Mononuclear cell (primary cell): Measurements from ENCODE around the gene ALDH1A3. TPM values are rescaled to one million over a fixed set of nuclear protein-coding genes. Genes with fewer than 3 reads are reported as not detected.
A peak's percentile ranks its signal among the peaks of the same experiment; 100 is the strongest.
"Not testable (repeated sequence)": the region's sequence is repeated elsewhere in the genome, so short reads cannot be mapped to it uniquely, and the experiment has no call there.

Experiments
- H3K27me3 ChIP-seq: 2 replicates; pipeline ENCODE4 v1.6.0; 2011; ENCODE audit warnings: low read length, control low read depth; ENCODE audit not compliant: insufficient read depth
- H3K4me1 ChIP-seq: 2 replicates; pipeline ENCODE4 v1.5.1; 2011; ENCODE audit warnings: mild to moderate bottlenecking, low read length, control low read depth; ENCODE audit not compliant: insufficient read depth
- H3K4me3 ChIP-seq: 2 replicates; pipeline ENCODE4 v1.5.1; 2011; ENCODE audit warnings: mild to moderate bottlenecking, low read length, moderate library complexity
- H3K9me3 ChIP-seq: 2 replicates; pipeline ENCODE4 v1.5.1; 2011; ENCODE audit warnings: low read depth, mild to moderate bottlenecking, control low read depth, low read length
- total RNA-seq: library from RNA; depleted of rRNA; stranded (reverse); fragments of >200 nt; gene quantifications from one replicate; pipeline ENCODE4 v1.2.3, GENCODE V29; 2012

ALDH1A3 gene
- total RNA-seq, 1 donor: 0.10 TPM

GRCh38 chr15:100849855-100850218, 29.8 kb upstream of the ALDH1A3 start:
- Histone ChIP-seq H3K9me3 (no peaks in the 10 kb centered on the region), H3K4me1 (peaks cover 11% of the 10 kb centered on the region), H3K27me3 (peaks cover 2% of the 10 kb centered on the region), H3K4me3 (peak overlapping the region; percentile 39)

DNA sequence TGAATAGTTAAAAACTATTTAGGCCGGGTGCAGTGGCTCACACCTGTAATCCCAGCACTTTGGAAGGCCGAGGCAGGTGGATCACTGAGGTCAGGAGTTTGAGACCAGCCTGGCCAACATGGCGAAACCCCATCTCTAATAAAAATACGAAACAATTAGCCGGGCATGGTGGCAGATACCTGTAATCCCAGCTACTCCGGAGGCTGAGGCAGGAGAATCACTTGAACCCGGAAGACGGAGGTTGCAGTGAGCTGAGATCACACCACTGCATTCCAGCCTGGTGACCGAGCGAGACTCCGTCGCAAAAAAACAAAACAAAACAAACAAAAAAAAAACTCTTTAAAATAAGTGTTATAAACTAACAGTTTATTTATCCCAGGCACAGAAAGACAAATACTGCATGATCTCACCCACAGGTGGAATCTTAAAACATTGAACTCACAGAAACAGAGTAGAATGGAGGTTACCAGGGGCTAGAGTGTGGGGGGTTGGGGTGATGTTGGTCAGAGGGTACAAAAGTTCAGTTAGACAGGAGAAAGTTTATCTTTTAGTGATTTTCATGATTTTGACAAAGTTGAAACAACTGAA, 28.1 kb upstream of the ALDH1A3 start:
- H3K9me3 ChIP-seq: not testable (repeated sequence)

GRCh38 chr15:100852630-100853029, 27.0 kb upstream of the ALDH1A3 start:
- H3K9me3 ChIP-seq: no peaks in the 10 kb centered on the region
- H3K4me3 ChIP-seq: no peak overlapping the region
- peaks cover 2% of the 10 kb centered on the region for H3K27me3 ChIP-seq
- peaks cover 11% of the 10 kb centered on the region for H3K4me1 ChIP-seq

More for the DNA sequence above, 28.1 kb upstream of the ALDH1A3 start:
- H3K27me3 ChIP-seq, H3K4me3 ChIP-seq: not testable (repeated sequence)
- H3K4me1 ChIP-seq: peaks cover 11% of the 10 kb centered on the region

- Histone ChIP-seq H3K9me3 (no peaks in the 10 kb centered on the region), H3K27me3 (peaks cover 2% of the 10 kb centered on the region)
Observed at GRCh38 chr15:100853676-100854440, 25.8 kb upstream of the ALDH1A3 start.

GRCh38 chr15:100856867-100857266, 22.8 kb upstream of the ALDH1A3 start:
- H3K9me3 ChIP-seq: no peaks in the 10 kb centered on the region
- H3K4me3 ChIP-seq: no peak overlapping the region
- H3K4me1 ChIP-seq: no peaks in the 10 kb centered on the region
- no peaks in the 10 kb centered on the region for H3K27me3 ChIP-seq

More at GRCh38 chr15:100853676-100854440, 25.8 kb upstream of the ALDH1A3 start:
- no peak overlapping the region for H3K4me3 ChIP-seq
- H3K4me1 ChIP-seq: peaks cover 11% of the 10 kb centered on the region

- H3K9me3 ChIP-seq: no peaks in the 10 kb centered on the region
- H3K4me3 ChIP-seq: no peak overlapping the region
- no peaks in the 10 kb centered on the region for H3K4me1 ChIP-seq
Observed at GRCh38 chr15:100858294-100858693, 21.3 kb upstream of the ALDH1A3 start.

DNA sequence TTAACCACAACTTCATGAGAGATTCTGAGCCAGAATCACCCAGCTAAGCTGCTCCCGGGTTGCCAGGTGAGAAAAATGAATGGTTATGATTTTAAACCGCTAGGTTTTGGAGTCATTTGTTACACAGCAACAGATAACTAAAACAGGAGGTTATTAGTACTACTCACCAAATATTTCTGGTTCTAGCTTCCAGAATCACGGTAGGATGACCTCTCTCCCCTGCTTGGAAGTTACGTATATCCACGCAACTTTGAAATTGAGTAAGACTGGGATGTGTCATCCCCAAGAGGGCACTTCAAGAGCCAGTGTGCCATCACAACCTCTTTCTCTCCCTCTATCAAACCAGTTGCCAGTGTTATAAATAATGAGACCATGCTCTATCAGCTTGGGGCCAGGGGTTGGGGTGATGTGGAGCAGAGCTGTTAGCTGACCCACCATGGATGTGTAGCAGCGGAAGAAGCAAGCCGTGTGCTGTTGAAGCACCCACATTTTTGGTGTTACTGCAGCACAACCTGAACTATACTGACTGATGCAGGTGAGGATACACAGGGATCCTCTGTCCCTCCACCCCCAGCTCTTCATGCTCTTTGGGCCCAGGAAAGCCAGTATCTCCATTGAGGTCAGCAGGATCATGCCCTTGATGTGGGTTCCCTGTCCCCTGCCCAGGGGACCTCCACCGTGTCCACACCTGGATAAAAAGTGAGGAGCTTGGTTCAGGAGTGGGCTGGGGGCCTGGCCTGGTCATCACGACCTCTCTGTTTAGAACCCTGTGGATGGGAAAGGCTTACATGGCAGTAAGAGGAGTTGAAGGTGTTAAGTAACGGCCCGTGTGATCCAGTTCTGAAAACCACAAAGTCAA, 19.4 kb upstream of the ALDH1A3 start:
- Histone ChIP-seq H3K4me3 (no peak overlapping the region), H3K9me3 (no peaks in the 10 kb centered on the region), H3K27me3 (no peaks in the 10 kb centered on the region), H3K4me1 (no peaks in the 10 kb centered on the region)

More at GRCh38 chr15:100858294-100858693, 21.3 kb upstream of the ALDH1A3 start:
- H3K27me3 ChIP-seq: no peaks in the 10 kb centered on the region

DNA sequence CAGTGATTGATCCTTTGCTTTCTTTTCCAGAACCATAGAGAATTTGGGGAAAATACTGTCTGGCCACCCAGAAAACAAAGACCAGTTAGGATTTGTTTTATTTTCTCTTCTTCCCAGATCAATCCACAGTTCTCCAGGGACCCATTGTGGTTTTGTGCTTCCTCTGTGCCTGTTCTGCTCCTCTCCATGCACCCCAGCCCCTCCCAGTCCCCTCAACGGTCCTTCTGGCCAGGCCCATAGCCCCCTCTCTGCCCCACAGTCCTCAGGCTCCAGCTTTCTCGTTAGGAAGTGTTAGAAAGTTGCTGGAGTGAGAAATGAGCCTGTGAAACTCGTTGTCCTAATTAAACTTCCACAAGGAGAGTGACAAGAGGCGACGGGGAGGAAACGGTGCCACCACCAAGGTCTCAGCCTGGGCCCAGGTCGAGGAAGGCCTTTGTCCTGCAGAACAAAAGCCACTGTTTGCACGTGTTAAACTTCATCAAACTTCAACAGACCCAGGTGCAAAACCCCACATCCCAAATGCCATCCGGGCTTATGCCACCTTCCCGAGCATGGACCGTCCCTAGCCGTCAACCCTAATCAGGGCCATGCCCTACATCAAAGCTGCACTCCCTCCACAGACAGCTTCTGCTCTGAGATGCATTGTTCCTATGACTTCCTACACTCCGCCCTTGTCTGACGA, 18.7 kb upstream of the ALDH1A3 start:
- Histone ChIP-seq H3K27me3 (no peaks in the 10 kb centered on the region), H3K4me1 (no peaks in the 10 kb centered on the region), H3K4me3 (no peak overlapping the region), H3K9me3 (no peaks in the 10 kb centered on the region)

DNA sequence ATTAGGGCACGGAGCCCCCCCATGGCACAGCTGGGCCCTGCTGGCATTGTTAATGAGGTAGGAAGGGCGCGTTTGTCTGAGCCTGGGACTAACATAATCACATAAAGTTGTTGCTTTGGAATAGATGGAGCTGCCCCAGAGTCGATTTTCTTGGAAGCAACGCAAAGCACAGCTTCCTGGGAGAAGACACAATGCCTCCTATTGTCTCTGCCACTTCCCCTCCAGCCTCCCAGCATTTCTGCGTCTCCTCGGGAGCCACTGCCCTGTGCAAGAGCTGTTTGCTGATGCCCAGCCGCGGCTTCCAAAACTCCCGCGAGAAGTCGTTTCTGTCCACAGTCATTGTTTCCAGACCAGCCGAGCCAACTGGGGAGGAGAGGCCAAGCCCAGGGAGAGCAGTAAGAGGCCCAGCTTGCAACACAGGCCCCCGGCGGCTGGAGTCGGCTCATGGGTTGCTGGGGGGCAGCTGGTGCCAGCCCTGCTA, 18.1 kb upstream of the ALDH1A3 start:
- no peak overlapping the region for H3K4me3 ChIP-seq
- no peaks in the 10 kb centered on the region for H3K9me3 ChIP-seq
- H3K4me1 ChIP-seq: no peaks in the 10 kb centered on the region
- H3K27me3 ChIP-seq: no peaks in the 10 kb centered on the region

DNA sequence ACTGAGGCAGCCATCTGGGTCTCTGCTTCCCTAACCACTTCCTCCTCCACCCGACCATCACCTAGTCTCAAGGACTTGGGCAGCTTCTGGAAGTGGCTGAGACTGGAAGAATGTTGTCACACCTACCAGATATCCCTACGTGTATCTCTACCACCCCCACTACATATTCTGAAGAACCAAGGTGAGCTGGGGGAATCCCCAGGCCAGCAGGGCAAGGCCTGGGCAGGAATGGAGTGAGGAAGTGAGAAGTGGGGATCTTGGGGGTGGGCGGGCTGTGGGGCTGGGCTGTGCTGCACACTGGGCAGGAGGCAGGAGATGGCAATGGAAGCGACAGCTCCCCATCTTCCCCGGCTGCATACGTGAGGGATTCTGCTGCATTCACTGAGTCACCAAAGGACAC, 17.5 kb upstream of the ALDH1A3 start:
- H3K27me3 ChIP-seq: no peaks in the 10 kb centered on the region
- H3K4me3 ChIP-seq: no peak overlapping the region
- H3K4me1 ChIP-seq: no peaks in the 10 kb centered on the region
- H3K9me3 ChIP-seq: no peaks in the 10 kb centered on the region

DNA sequence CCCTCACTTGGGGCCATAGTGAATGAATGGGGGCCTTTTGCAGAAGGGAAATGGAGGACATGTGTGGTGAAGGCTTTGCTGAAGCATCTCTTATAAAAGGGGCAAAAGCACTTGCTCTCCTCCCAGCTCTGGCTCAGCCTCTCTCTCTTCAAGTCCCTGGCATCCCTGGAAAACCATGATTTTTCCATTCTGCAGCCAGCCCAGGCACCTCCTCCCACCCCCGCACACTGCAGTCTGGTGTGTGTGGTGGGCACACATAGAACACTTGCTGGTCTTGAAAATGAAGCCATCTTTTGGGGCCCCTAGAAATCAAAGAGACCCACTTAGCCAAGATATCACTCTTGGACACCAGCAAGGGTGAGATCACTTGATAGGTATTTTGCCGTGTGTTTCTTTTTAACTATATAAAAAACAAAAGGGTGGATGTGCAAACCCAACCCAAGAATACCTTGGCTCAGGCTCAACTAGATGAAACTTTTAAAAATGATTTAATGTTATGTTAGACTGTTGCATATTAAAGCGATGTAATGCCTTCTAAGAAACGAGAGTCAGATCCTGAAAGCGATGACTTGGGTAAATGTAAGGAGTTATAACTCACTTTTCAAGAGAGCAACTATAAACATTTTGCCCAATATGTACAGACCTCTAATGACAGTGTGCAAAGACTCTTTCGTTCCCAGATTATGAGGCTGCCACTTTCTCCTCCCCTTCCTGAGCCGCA, 16.4 kb upstream of the ALDH1A3 start:
- no peaks in the 10 kb centered on the region for H3K27me3 ChIP-seq

GRCh38 chr15:100863796-100864267, 15.8 kb upstream of the ALDH1A3 start:
- H3K4me3 ChIP-seq: no peak overlapping the region
- no peaks in the 10 kb centered on the region for H3K4me1 ChIP-seq
- H3K27me3 ChIP-seq: no peaks in the 10 kb centered on the region

More for the DNA sequence above, 16.4 kb upstream of the ALDH1A3 start:
- Histone ChIP-seq H3K9me3 (no peaks in the 10 kb centered on the region), H3K4me3 (no peak overlapping the region), H3K4me1 (no peaks in the 10 kb centered on the region)

GRCh38 chr15:100866386-100867330, 13.0 kb upstream of the ALDH1A3 start:
- no peaks in the 10 kb centered on the region for H3K9me3 ChIP-seq
- H3K27me3 ChIP-seq: no peaks in the 10 kb centered on the region
- H3K4me1 ChIP-seq: no peaks in the 10 kb centered on the region
- H3K4me3 ChIP-seq: no peak overlapping the region

More at GRCh38 chr15:100863796-100864267, 15.8 kb upstream of the ALDH1A3 start:
- no peaks in the 10 kb centered on the region for H3K9me3 ChIP-seq
